GM23338 (cell line): Measurements from ENCODE around the gene C3orf49.

ENCODE experiments used
- CREB1 ChIP-seq: fragments of 250-450 bp; sonication (Bioruptor Pico); IDR thresholded peaks from 2 replicates; pipeline ENCODE4 v1.5.0; 2020; ENCODE audit warnings: low read depth, mild to moderate bottlenecking, moderate library complexity
- ETS1 ChIP-seq: IDR thresholded peaks from 2 replicates; pipeline ENCODE4 v1.6.1; 2016; ENCODE audit warnings: antibody characterized with exemption
- EZH2 ChIP-seq: fragments of 200-600 bp; sonication (generic); IDR thresholded peaks from one replicate; pipeline ENCODE4 v1.8.0; 2017; ENCODE audit warnings: antibody characterized with exemption, mild to moderate bottlenecking, low read depth; ENCODE audit not compliant: unreplicated experiment
- EZH2phosphoT487 ChIP-seq: fragments of 200-600 bp; sonication (generic); IDR thresholded peaks from one replicate; pipeline ENCODE4 v1.8.1; 2018; ENCODE audit warnings: antibody characterized with exemption; ENCODE audit not compliant: unreplicated experiment
- NANOG ChIP-seq: IDR thresholded peaks from 2 replicates; pipeline ENCODE4 v1.6.1; 2016; ENCODE audit warnings: antibody characterized with exemption, borderline replicate concordance
- POLR2AphosphoS5 ChIP-seq: IDR thresholded peaks from 2 replicates; pipeline ENCODE4 v1.6.1; 2016; ENCODE audit warnings: antibody characterized with exemption, low read depth
- REST ChIP-seq: IDR thresholded peaks from one replicate; pipeline ENCODE4 v1.6.1; 2018; ENCODE audit warnings: antibody characterized with exemption; ENCODE audit not compliant: unreplicated experiment
- STAT1 ChIP-seq: IDR thresholded peaks from one replicate; pipeline ENCODE4 v1.6.1; 2016; ENCODE audit warnings: antibody characterized with exemption; ENCODE audit not compliant: unreplicated experiment
- ZNF114 ChIP-seq: fragments of 250-450 bp; sonication (Bioruptor Pico); IDR thresholded peaks from 2 replicates; pipeline ENCODE4 v1.5.0; 2020; ENCODE audit warnings: mild to moderate bottlenecking, moderate library complexity
- ZNF331 ChIP-seq: fragments of 250-450 bp; sonication (Bioruptor Pico); IDR thresholded peaks from 2 replicates; pipeline ENCODE4 v1.5.0; 2020; ENCODE audit warnings: low read depth, mild to moderate bottlenecking, moderate library complexity
- TF ChIP-seq, protein P1 (sequence below), 2 experiments: fragments of 200-600 bp in 1 of 2; sonication (generic) in 1 of 2; conservative IDR thresholded peaks; 2 replicates each; pipeline versions ENCODE4 v1.5.1 to v1.6.1; 2016 to 2017; ENCODE audit warnings: antibody characterized with exemption in 2 of 2, low read depth in 2 of 2, mild to moderate bottlenecking in 2 of 2, moderate library complexity in 1 of 2

DNA sequence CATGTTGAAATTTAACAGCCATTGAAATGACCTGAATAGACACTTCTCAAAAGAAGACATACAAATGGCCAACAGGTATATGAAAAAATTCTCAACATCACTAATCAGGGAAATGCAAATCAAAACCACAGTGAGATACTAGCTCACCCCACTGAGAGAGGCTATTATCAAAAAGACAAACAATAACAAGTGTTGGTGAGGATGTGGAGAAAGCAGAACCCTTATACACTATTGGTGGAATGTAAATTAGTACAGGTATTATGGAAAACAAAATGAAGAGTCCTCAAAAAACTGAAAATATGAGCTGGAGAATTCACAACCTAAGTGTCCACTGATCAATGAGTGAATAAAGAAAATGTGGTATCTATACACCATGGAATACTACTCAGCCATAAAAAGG is 23.0 kb downstream of the C3orf49 start:
- TF ChIP-seq, protein P1, sequence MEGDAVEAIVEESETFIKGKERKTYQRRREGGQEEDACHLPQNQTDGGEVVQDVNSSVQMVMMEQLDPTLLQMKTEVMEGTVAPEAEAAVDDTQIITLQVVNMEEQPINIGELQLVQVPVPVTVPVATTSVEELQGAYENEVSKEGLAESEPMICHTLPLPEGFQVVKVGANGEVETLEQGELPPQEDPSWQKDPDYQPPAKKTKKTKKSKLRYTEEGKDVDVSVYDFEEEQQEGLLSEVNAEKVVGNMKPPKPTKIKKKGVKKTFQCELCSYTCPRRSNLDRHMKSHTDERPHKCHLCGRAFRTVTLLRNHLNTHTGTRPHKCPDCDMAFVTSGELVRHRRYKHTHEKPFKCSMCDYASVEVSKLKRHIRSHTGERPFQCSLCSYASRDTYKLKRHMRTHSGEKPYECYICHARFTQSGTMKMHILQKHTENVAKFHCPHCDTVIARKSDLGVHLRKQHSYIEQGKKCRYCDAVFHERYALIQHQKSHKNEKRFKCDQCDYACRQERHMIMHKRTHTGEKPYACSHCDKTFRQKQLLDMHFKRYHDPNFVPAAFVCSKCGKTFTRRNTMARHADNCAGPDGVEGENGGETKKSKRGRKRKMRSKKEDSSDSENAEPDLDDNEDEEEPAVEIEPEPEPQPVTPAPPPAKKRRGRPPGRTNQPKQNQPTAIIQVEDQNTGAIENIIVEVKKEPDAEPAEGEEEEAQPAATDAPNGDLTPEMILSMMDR (conservative IDR thresholded peaks at IDR 0.05; ENCODE audit: low read depth in 2 of 2): no peak
- TF ChIP-seq ETS1: no peak
- no peak for TF ChIP-seq EZH2
- no peak for TF ChIP-seq CREB1 (CRISPR knock-in tag)
- no peak for TF ChIP-seq POLR2AphosphoS5
- no peak for TF ChIP-seq EZH2phosphoT487
- TF ChIP-seq ZNF331: no peak
- TF ChIP-seq REST: no peak
- no peak for TF ChIP-seq ZNF114 (CRISPR knock-in tag)
- no peak for TF ChIP-seq STAT1
- no peak for TF ChIP-seq NANOG
